B cell (primary cell): Measurements from ENCODE around the gene TSEN34. TPM values are rescaled to one million over a fixed set of nuclear protein-coding genes. Genes with fewer than 3 reads are reported as not detected.
"Not testable (repeated sequence)": the region's sequence is repeated elsewhere in the genome, so short reads cannot be mapped to it uniquely, and the experiment has no call there.

Source experiments
- ATAC-seq: fragments of 200-7000 bp; cut with Tn5 transposase; one replicate; pipeline ENCODE4 v1.10.0; 2021; ENCODE audit warnings: low read depth, mild to moderate bottlenecking, moderate number of reproducible peaks, moderate library complexity
- CTCF ChIA-PET: fragments of 350-600 bp; sonication (Branson Sonifier 250); formaldehyde crosslinking; loops from one replicate; lab custom pipeline; 2021; ENCODE audit warnings: antibody characterized with exemption, inconsistent platforms; lab: Charles Lee
- POLR2A ChIA-PET: fragments of 350-600 bp; sonication (Branson Sonifier 250); formaldehyde crosslinking; loops from one replicate; lab custom pipeline; 2021; ENCODE audit warnings: antibody characterized with exemption; lab: Charles Lee
- DNase-seq: peaks from one replicate; pipeline ENCODE4 v3.0.0; 2013
- H2AFZ ChIP-seq: 2 replicates; pipeline ENCODE4 v1.6.1; 2012; ENCODE audit warnings: mild to moderate bottlenecking, low read depth, low read length; ENCODE audit not compliant: insufficient read depth, poor library complexity, severe bottlenecking
- H3K27ac ChIP-seq, 2 donors: 1 replicate in 1 of 2; 2 replicates in 1 of 2; pipeline ENCODE4 v1.5.1; 2012 to 2013; ENCODE audit warnings: low read length in 2 of 2, mild to moderate bottlenecking in 2 of 2, moderate library complexity in 1 of 2
- H3K27me3 ChIP-seq, 4 experiments: fragments of 200-600 bp in 1 of 4; sonication (generic) in 1 of 4; replicated peaks in 1 of 4; 1 replicate in 2 of 4; 2 replicates in 2 of 4; pipeline versions ENCODE4 v1.6.1 to v1.7.0; 2013 to 2016; ENCODE audit warnings: low read length in 3 of 4, mild to moderate bottlenecking in 2 of 4, mixed read lengths in 1 of 4, moderate library complexity in 1 of 4; ENCODE audit not compliant: insufficient read depth in 4 of 4, control insufficient read depth in 3 of 4; ENCODE audit errors: control extremely low read depth in 1 of 4
- H3K36me3 ChIP-seq, 2 experiments: replicated peaks in 1 of 2; 1 replicate in 1 of 2; 2 replicates in 1 of 2; pipeline versions ENCODE4 v1.6.1 to v1.7.1; 2013; ENCODE audit warnings: low read length in 1 of 2; ENCODE audit not compliant: insufficient read depth in 2 of 2, control insufficient read depth in 1 of 2; ENCODE audit errors: control extremely low read depth in 1 of 2, extremely low read depth in 1 of 2
- H3K4me1 ChIP-seq, 2 donors: fragments of 200-600 bp in 1 of 2; sonication (generic) in 1 of 2; 1 replicate in 1 of 2; 2 replicates in 1 of 2; pipeline versions ENCODE4 v1.5.1 to v1.6.1; 2013 to 2017; ENCODE audit warnings: low read length in 2 of 2; ENCODE audit not compliant: control insufficient read depth in 2 of 2, insufficient read depth in 2 of 2
- H3K4me2 ChIP-seq: replicated peaks from 2 replicates; pipeline ENCODE3; 2012; ENCODE audit warnings: mild to moderate bottlenecking, low read depth, low read length; ENCODE audit not compliant: poor library complexity, severe bottlenecking
- H3K4me3 ChIP-seq, 5 experiments: fragments of 200-600 bp in 1 of 5; sonication (generic) in 1 of 5; 1 replicate in 3 of 5; 2 replicates in 2 of 5; pipeline versions ENCODE4 v1.5.1 to v1.7.0; 2011 to 2016; ENCODE audit warnings: low read length in 4 of 5, mild to moderate bottlenecking in 4 of 5, low read depth in 2 of 5, control low read depth in 1 of 5, moderate library complexity in 1 of 5; ENCODE audit not compliant: insufficient read depth in 1 of 5; ENCODE audit errors: control extremely low read depth in 1 of 5, extremely low read depth in 1 of 5
- H3K79me2 ChIP-seq: fragments of 200-600 bp; sonication (generic); one replicate; pipeline ENCODE4 v1.6.0; 2016; ENCODE audit warnings: low read length; ENCODE audit not compliant: control insufficient read depth, insufficient read depth
- H3K9ac ChIP-seq: fragments of 200-600 bp; sonication (generic); 2 replicates; pipeline ENCODE4 v1.6.1; 2017; ENCODE audit warnings: mild to moderate bottlenecking, low read length, moderate library complexity
- H3K9me3 ChIP-seq, 3 donors: one replicate each; pipeline versions ENCODE4 v1.6.1 to v1.7.1; 2013; ENCODE audit warnings: low read length in 2 of 3; ENCODE audit not compliant: control insufficient read depth in 2 of 3, insufficient read depth in 1 of 3; ENCODE audit errors: control extremely low read depth in 1 of 3
- H4K20me1 ChIP-seq: 2 replicates; pipeline ENCODE4 v1.6.0; 2012; ENCODE audit warnings: mild to moderate bottlenecking, low read length; ENCODE audit not compliant: insufficient read depth, control insufficient read depth, poor library complexity, severe bottlenecking
- H3K27ac Mint-ChIP-seq: one replicate; pipeline ENCODE4 v1.8.0; 2021; ENCODE audit warnings: mixed read lengths
- H3K27me3 Mint-ChIP-seq: one replicate; pipeline ENCODE4 v1.8.0; 2021; ENCODE audit warnings: mixed read lengths
- H3K4me1 Mint-ChIP-seq: one replicate; pipeline ENCODE4 v1.8.0; 2021; ENCODE audit warnings: mixed read lengths
- H3K4me3 Mint-ChIP-seq: one replicate; pipeline ENCODE4 v1.8.0; 2021; ENCODE audit warnings: mixed read lengths
- H3K9me3 Mint-ChIP-seq: one replicate; pipeline ENCODE4 v1.8.0; 2022; ENCODE audit warnings: mixed read lengths; ENCODE audit not compliant: insufficient read depth
- CTCF ChIP-seq: fragments of 200-600 bp; IDR thresholded peaks from one replicate; pipeline ENCODE4 v1.8.0; 2022; ENCODE audit warnings: antibody characterized with exemption, mild to moderate bottlenecking
- EZH2 ChIP-seq: IDR thresholded peaks from 2 replicates; pipeline ENCODE4 v1.6.1; 2012; ENCODE audit warnings: borderline replicate concordance, low read depth, mild to moderate bottlenecking, moderate library complexity, low read length; ENCODE audit not compliant: insufficient read depth, poor library complexity, severe bottlenecking
- WGBS: methylation state at CpG from one replicate; pipeline ENCODE4 v1.1.5; 2013; ENCODE audit warnings: missing lambda C conversion rate; ENCODE audit not compliant: insufficient coverage; 5-methylcytosine and 5-hydroxymethylcytosine counted together
- intact Hi-C: fragments of 100-400 bp; cut with micrococcal nuclease; formaldehyde crosslinking; loops from one replicate; pipeline ENCODE4 v1.10.0; 2022
- polyA plus RNA-seq: library from polyadenylated mRNA; depleted of rRNA; stranded (reverse); fragments of >200 nt; gene quantifications from 2 replicates; pipeline ENCODE4 v1.2.3, GENCODE V29; 2012
- total RNA-seq, 2 donors: library from RNA; stranded (reverse); fragments of 120-200 nt in 1 of 2; gene quantifications; 1 replicate in 1 of 2; 2 replicates in 1 of 2; pipeline versions ENCODE4 v1.2.3 to v1.2.4, GENCODE V29; 2013 to 2022

The TSEN34 gene
- total and polyA plus RNA-seq, 2 donors (not counting 1 experiment from before 2014, with no cell fraction given), result 17.6 to 25.1 TPM

- H3K9me3 Mint-ChIP-seq, H3K4me3 ChIP-seq, H3K36me3 ChIP-seq, POLR2A ChIA-PET, H2AFZ ChIP-seq, H3K4me2 ChIP-seq, H3K9me3 ChIP-seq, H3K27me3 Mint-ChIP-seq, H3K27ac ChIP-seq, H3K27ac Mint-ChIP-seq, CTCF ChIA-PET, DNase-seq, intact Hi-C loops, ATAC-seq, H3K4me3 Mint-ChIP-seq, H3K9ac ChIP-seq, H3K27me3 ChIP-seq: not testable (repeated sequence)
- H4K20me1 ChIP-seq, result peaks cover 14% of the 10 kb centered on the region
- peaks cover 17% of the 10 kb centered on the region for H3K79me2 ChIP-seq
- H3K4me1 ChIP-seq, result peaks cover 0 to 12% of the 10 kb centered on the region in 2 donors
- WGBS, result 93% methylated on average over 3 of the region's 19 CpGs
- H3K4me1 Mint-ChIP-seq, result peaks cover 15% of the 10 kb centered on the region
These were observed 23.6 kb downstream of the TSEN34 start for GRCh38 chr19:54214734-54215133.

GRCh38 chr19:54216869-54217268 is 25.8 kb downstream of the TSEN34 start:
- WGBS, result 89% methylated on average over 7 of the region's 9 CpGs
- intact Hi-C loops, result no loop called here

DNA sequence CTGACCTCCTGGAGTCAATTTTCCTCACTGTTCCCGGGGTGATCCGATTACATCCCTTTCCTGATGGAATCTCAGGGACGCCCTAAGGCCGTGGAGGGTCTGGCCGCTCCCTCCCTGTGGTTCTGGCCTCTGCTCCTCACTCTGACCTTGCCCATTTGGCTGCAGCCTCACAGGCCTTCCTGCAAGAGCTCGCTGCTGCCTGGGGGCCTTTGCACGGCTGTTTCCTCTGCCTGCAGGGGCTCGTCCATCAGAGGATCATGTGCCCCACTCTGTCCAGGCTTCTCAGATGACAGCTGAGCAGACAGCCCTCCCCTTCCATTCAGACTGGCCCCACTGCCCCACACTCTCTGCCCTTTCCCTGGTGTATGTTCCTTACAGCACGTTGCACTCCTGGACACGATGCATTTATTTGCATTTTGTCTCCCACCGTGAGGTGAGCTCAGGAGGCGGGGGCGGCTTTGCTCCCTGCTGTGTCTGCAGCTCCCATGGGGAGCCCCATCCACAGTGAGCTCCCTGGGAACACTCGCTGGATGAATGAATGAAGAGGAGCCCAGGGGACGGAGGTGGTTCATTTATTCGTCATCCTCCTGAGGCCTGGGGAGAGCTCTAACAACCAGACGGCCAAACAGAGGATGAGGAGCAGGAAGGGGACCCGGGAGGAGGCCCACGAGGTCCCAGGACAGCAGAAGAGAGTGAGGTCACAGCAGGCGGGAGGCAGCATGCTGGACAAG is 26.6 kb downstream of the TSEN34 start:
- H3K4me3 ChIP-seq, H3K9me3 Mint-ChIP-seq, H4K20me1 ChIP-seq, H3K9me3 ChIP-seq, H2AFZ ChIP-seq, DNase-seq, H3K27ac ChIP-seq, ATAC-seq, H3K9ac ChIP-seq, H3K4me3 Mint-ChIP-seq, CTCF ChIA-PET, intact Hi-C loops, H3K4me1 Mint-ChIP-seq, H3K27me3 ChIP-seq, H3K4me1 ChIP-seq, H3K27me3 Mint-ChIP-seq, H3K27ac Mint-ChIP-seq, H3K36me3 ChIP-seq, H3K4me2 ChIP-seq, POLR2A ChIA-PET, H3K79me2 ChIP-seq: not testable (repeated sequence)
- WGBS, result 81% methylated on average over 9 of the region's 20 CpGs

More at GRCh38 chr19:54216869-54217268, 25.8 kb downstream of the TSEN34 start:
- no peak for ATAC-seq
- Histone ChIP-seq H3K9me3 (no peaks in the 10 kb centered on the region), H3K4me1 (no peaks in the 10 kb centered on the region), H3K4me3 (no peak overlapping the region), H3K27ac (no peak overlapping the region), H3K27me3 (no peaks in the 10 kb centered on the region), H3K36me3 (no peaks in the 10 kb centered on the region), H3K9ac (no peak overlapping the region), H3K79me2 (peaks cover 3% of the 10 kb centered on the region), H4K20me1 (no peaks in the 10 kb centered on the region), H3K4me2 (no peak overlapping the region), H2AFZ (no peak overlapping the region)
- CTCF ChIA-PET, result no interaction called here
- Mint-ChIP-seq H3K27ac (no peak overlapping the region), H3K4me1 (no peaks in the 10 kb centered on the region), H3K4me3 (no peak overlapping the region), H3K27me3 (no peaks in the 10 kb centered on the region), H3K9me3 (no peaks in the 10 kb centered on the region)
- POLR2A ChIA-PET, result no interaction called here
- TF ChIP-seq CTCF (no peak), EZH2 (no peak)
- no peak for DNase-seq
